ENCODE data around the gene ZBP1. TPM values are rescaled to one million over a fixed set of nuclear protein-coding genes. Genes with fewer than 3 reads are reported as not detected.

Gene ZBP1
- total and polyA plus RNA-seq, 9 donors, result 0.12 to 0.92 (median 0.24) TPM; not detected in 4

DNA sequence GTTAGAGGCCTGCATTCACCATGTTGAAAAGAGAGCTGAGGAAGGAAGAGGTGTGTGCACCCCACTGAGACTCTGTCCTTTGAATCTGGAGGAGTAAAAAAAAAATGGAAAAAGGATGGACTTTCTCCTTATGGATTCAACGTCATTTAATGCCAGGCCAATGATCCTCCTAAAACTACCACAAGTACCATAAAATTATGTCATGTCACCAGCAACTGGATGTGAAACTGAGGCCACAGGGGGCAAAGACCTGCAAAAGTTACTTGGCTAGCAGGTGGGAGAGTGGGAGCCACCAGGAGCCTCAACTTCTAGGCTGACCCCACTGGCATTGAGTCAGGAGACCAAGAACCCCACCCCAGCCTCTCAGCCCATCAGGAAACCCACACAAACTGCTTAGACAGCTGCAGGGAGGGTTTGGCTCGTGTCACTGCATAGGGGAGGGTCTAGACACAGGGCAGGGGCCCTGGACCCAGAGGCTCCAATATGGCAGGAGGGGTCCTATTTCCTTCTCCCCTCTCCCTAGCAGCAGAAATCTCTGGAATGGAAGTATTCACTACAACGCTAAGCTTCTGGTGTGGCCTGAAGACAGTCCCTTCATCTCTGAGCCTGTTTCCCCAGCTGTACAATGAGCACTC, 48.3 kb downstream of the ZBP1 start:
- no peaks in the 10 kb centered on the region for H3K9me3 ChIP-seq
- no peaks in the 10 kb centered on the region for H3K4me1 ChIP-seq (ENCODE audit: insufficient read depth)
- WGBS, 3 donors, result 84 to 94% (median 92%) methylated on average over 3 of the region's 3 CpGs
- no peak for DNase-seq
- no peak overlapping the region for H3K27ac ChIP-seq
- H3K27me3 ChIP-seq, result no peaks in the 10 kb centered on the region
- H3K36me3 ChIP-seq, result no peaks in the 10 kb centered on the region
- intact Hi-C loops (cut with DNase I), result no loop called here
- H3K4me3 ChIP-seq, result no peak overlapping the region
- TF ChIP-seq POLR2A (IDR thresholded peaks at IDR 0.05), result no peak

DNA sequence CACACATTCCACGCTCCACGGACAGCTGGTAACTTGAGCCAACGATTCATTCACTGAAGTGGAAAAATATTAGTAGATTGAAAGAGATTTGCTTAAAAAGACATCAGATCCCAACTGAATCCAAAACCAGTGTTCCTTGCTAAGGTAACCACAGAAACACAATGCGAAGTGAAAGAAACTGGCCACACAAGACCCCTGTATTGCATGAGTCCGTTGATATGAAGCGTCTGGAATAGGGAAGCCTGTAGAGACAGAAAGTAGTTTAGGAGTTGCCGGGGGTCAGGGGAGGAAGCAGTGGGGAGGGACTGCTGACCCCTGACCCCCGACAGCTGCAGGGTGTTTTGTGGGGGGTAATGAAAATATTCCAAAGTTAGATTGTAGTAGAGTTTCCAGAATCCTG, 49.3 kb downstream of the ZBP1 start:
- no peak for DNase-seq
- no peak overlapping the region for H3K4me3 ChIP-seq
- no peaks in the 10 kb centered on the region for H3K27me3 ChIP-seq
- intact Hi-C loops (cut with DNase I), result no loop called here
- no peak overlapping the region for H3K27ac ChIP-seq
- no peaks in the 10 kb centered on the region for H3K9me3 ChIP-seq
- no peaks in the 10 kb centered on the region for H3K4me1 ChIP-seq (ENCODE audit: insufficient read depth)
- no peaks in the 10 kb centered on the region for H3K36me3 ChIP-seq
- TF ChIP-seq POLR2A (IDR thresholded peaks at IDR 0.05) (no peak), EP300 (IDR thresholded peaks at IDR 0.05) (no peak)
- 27 to 45% (median 32%) methylated on average over 8 of the region's 8 CpGs for WGBS, 3 donors

DNA sequence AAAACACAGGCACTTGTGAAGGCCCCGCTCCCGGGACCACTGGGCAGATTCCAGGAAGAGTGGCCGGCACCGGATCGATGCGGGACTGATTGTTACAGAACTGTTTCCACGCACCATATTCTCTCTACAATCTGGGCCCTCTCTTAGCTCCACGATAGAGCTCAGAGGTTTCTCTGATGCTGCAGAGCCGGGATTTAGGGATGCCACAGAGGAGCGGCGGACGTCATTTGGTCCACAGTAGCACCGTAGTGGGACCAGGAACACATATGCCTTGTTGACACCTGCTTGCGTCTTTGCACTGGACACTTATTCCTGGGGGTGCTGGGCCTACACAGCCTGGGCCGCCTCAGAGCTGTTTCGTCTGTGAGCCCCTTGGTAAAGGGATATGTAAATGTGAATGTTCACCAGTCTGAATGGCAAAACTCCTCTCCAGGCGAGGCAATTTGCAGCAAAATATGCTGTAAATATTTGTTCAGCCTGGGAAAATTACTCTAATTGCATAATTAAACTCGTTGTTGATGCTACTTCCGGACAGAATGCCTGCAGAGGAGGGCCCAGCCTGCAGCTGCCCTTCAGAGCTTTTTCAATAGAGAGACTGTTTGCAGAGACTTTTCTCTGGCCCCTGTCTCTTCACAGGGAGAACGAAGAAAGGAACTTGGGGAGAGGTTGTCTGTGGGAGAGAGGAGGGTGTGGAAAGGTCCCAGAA, 49.9 kb downstream of the ZBP1 start:
- Histone ChIP-seq H3K27me3 (no peaks in the 10 kb centered on the region), H3K27ac (no peak overlapping the region), H3K4me1 (ENCODE audit: insufficient read depth) (no peaks in the 10 kb centered on the region), H3K36me3 (no peaks in the 10 kb centered on the region), H3K9me3 (no peaks in the 10 kb centered on the region), H3K4me3 (no peak overlapping the region)
- no peak for TF ChIP-seq EP300 (IDR thresholded peaks at IDR 0.05)
- no peak for TF ChIP-seq POLR2A (IDR thresholded peaks at IDR 0.05)
- TF ChIP-seq, protein P1, sequence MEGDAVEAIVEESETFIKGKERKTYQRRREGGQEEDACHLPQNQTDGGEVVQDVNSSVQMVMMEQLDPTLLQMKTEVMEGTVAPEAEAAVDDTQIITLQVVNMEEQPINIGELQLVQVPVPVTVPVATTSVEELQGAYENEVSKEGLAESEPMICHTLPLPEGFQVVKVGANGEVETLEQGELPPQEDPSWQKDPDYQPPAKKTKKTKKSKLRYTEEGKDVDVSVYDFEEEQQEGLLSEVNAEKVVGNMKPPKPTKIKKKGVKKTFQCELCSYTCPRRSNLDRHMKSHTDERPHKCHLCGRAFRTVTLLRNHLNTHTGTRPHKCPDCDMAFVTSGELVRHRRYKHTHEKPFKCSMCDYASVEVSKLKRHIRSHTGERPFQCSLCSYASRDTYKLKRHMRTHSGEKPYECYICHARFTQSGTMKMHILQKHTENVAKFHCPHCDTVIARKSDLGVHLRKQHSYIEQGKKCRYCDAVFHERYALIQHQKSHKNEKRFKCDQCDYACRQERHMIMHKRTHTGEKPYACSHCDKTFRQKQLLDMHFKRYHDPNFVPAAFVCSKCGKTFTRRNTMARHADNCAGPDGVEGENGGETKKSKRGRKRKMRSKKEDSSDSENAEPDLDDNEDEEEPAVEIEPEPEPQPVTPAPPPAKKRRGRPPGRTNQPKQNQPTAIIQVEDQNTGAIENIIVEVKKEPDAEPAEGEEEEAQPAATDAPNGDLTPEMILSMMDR (IDR thresholded peaks at IDR 0.05), result no peak
- no peak for DNase-seq
- 73 to 78% (median 74%) methylated on average over 20 of the region's 20 CpGs for WGBS, 3 donors
- intact Hi-C loops (cut with DNase I), result no loop called here

DNA sequence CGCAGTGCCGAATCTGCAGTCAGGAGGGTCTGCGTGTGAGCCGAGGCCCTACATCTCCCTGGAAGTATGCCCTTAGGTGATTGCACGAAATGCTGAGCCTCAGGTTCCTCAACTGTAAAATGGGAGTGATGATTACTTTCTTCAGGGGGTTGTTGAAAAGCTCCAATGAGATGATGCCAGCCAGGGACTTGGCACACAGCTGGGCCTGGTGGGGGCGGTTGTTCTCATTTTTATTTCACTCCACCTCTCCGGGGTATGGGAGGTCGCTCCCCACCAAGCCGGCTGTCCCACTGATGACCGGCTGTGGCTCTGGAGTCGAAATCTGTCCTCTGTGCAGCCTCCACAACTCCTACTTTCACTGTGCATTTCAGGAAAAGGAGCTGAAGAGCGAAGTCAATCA, 51.3 kb downstream of the ZBP1 start:
- intact Hi-C loops (cut with DNase I), result no loop called here
- no peaks in the 10 kb centered on the region for H3K9me3 ChIP-seq
- H3K4me3 ChIP-seq, result no peak overlapping the region
- no peak for DNase-seq
- no peaks in the 10 kb centered on the region for H3K4me1 ChIP-seq (ENCODE audit: insufficient read depth)
- H3K36me3 ChIP-seq, result no peaks in the 10 kb centered on the region
- TF ChIP-seq EP300 (IDR thresholded peaks at IDR 0.05) (no peak), POLR2A (IDR thresholded peaks at IDR 0.05) (no peak)
- TF ChIP-seq, protein P1 (IDR thresholded peaks at IDR 0.05), result no peak
- H3K27me3 ChIP-seq, result no peaks in the 10 kb centered on the region
- no peak overlapping the region for H3K27ac ChIP-seq
- WGBS, 3 donors, result 87 to 91% (median 90%) methylated on average over 12 of the region's 12 CpGs

DNA sequence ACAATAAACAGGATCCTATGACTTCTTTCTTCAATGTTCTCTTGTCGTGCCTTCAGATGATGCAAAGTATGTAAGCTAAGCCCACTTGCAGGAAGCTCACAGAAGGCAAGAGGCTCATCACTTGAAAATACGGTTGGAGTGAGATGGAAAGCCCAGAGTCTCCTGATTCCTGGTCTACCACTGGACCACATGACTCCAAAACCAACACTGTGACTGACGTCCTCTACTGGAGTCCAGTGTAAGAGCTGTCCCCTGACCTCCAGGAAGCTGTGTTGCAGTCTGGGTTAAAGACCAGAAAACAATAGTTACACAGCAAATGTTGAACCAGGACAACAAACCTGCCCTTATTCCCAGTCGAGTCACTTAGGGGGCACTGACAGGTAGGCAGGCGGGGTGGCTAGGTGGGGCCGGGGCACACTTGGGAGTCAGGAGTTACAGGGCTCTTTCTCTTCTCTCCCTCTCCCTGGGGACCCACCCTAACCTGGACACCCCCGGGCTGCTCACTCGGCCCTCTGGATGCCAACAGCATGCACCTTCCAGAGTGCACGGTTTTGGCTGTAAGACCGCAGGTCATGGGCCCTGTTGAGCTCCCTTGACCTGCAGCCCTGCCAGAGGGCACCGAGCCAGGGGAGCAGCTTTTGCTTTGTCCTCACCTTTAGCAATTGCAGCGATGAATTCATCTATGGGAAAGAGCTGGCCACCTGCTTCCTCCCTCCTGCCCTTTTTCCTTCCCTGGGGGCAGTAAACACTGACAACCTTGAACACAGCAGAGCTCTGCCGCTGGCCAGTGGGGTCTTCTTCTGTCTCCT, 51.9 kb downstream of the ZBP1 start:
- H3K9me3 ChIP-seq, result no peaks in the 10 kb centered on the region
- H3K27me3 ChIP-seq, result no peaks in the 10 kb centered on the region
- no peak overlapping the region for H3K4me3 ChIP-seq
- H3K4me1 ChIP-seq (ENCODE audit: insufficient read depth), result no peaks in the 10 kb centered on the region
- 66 to 74% (median 67%) methylated on average over 13 of the region's 13 CpGs for WGBS, 3 donors
- no peak overlapping the region for H3K27ac ChIP-seq
- TF ChIP-seq POLR2A (IDR thresholded peaks at IDR 0.05) (no peak), EP300 (IDR thresholded peaks at IDR 0.05) (no peak)
- TF ChIP-seq, protein P1 (IDR thresholded peaks at IDR 0.05), result no peak
- no peaks in the 10 kb centered on the region for H3K36me3 ChIP-seq
- intact Hi-C loops (cut with DNase I), result no loop called here
- DNase-seq, result no peak
